Skeletal muscle cell (primary cell): Measurements from ENCODE around the gene NKX6-2.
"Not testable (repeated sequence)": the region's sequence is repeated elsewhere in the genome, so short reads cannot be mapped to it uniquely, and the experiment has no call there.

Source experiments
- DNase-seq: peaks from one replicate; pipeline ENCODE4 v3.0.0-alpha.2; 2010; ENCODE audit warnings: low read depth
- H3K4me3 ChIP-seq: 2 replicates; pipeline ENCODE4 v1.5.1; 2011; ENCODE audit warnings: low read depth, mild to moderate bottlenecking, control low read depth, low read length, moderate library complexity

Gene NKX6-2

DNA sequence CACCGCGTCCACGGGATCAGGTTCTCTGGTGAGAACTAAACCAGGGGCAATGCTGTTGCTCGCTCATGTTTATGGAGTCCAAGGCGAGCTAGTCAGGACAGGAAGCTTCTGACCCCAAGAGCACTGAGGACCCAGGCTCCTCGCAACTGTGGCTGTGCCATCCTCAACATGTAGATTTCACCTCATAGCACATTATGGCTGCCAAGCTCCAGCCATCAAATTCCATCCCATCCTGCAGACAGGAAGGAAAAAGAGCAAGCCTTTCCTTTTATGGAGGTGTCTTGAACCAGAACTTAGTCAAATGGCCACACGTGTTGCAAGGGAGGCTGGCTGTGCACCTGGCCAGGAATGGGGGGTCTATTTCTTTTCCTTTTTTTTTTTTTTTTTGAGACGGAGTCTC, 16.1 kb upstream of the NKX6-2 start:
- H3K4me3 ChIP-seq, result no peak overlapping the region
- DNase-seq, result no peak

- no peak for DNase-seq
- no peak overlapping the region for H3K4me3 ChIP-seq
These were observed 13.9 kb upstream of the NKX6-2 start for GRCh38 chr10:132799865-132800264.

- no peak overlapping the region for H3K4me3 ChIP-seq
- no peak for DNase-seq
These were observed 12.9 kb upstream of the NKX6-2 start for GRCh38 chr10:132798876-132799275.

DNA sequence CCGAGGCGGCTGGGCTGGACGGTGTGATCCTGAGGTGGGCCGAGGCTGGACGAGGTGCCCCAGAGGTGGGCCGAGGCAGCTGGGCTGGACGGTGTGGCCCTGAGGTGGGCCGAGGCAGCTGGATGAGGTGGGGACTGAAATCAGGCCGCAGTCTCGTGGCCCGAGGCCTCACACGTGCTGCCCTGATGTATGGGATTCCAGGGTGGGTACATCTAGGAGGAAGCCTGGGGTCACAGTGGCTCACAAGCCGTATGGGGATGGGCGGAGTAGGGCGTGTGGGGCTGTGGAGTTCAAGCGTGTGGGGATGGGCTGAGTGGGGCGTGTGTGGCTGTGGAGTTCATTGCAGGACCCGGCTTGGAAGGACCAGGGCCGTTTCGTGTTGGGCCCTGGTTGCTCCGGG, 12.5 kb upstream of the NKX6-2 start:
- no peak overlapping the region for H3K4me3 ChIP-seq
- DNase-seq, result no peak

DNA sequence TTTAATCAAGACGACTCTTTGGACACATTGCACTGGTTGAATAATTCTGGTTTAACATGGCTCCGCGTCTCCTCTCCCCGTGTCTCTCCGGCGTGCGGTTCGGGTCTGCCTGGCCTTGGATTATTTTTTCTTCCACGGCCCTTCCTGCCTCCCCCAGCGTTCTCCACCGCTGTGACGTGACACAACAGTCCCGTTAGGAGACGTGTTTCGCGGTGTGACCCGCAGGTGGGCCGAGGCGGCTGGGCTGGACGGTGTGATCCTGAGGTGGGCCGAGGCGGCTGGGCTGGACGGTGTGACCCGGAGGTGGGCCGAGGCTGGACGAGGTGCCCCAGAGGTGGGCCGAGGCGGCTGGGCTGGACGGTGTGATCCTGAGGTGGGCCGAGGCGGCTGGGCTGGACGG, 12.0 kb upstream of the NKX6-2 start:
- not testable (repeated sequence) for H3K4me3 ChIP-seq, DNase-seq

- H3K4me3 ChIP-seq, result no peak overlapping the region
- no peak for DNase-seq
These were observed 10.9 kb upstream of the NKX6-2 start for GRCh38 chr10:132796846-132797245.

- DNase-seq, result no peak
These were observed 8.2 kb upstream of the NKX6-2 start for GRCh38 chr10:132793871-132794849.

GRCh38 chr10:132793213-132793612, 7.3 kb upstream of the NKX6-2 start:
- no peak for DNase-seq
- no peak overlapping the region for H3K4me3 ChIP-seq

More at GRCh38 chr10:132793871-132794849, 8.2 kb upstream of the NKX6-2 start:
- H3K4me3 ChIP-seq, result no peak overlapping the region

- no peak overlapping the region for H3K4me3 ChIP-seq
- no peak for DNase-seq
These were observed 6.8 kb upstream of the NKX6-2 start for GRCh38 chr10:132792796-132793195.

GRCh38 chr10:132792099-132792498, 6.2 kb upstream of the NKX6-2 start:
- not testable (repeated sequence) for DNase-seq, H3K4me3 ChIP-seq

- no peak for DNase-seq
- no peak overlapping the region for H3K4me3 ChIP-seq
These were observed 5.2 kb upstream of the NKX6-2 start for GRCh38 chr10:132790934-132791829.

- DNase-seq, result no peak
- H3K4me3 ChIP-seq, result no peak overlapping the region
These were observed 4.5 kb upstream of the NKX6-2 start for GRCh38 chr10:132790470-132790869.

GRCh38 chr10:132789659-132790148, 3.8 kb upstream of the NKX6-2 start:
- no peak for DNase-seq
- no peak overlapping the region for H3K4me3 ChIP-seq

DNA sequence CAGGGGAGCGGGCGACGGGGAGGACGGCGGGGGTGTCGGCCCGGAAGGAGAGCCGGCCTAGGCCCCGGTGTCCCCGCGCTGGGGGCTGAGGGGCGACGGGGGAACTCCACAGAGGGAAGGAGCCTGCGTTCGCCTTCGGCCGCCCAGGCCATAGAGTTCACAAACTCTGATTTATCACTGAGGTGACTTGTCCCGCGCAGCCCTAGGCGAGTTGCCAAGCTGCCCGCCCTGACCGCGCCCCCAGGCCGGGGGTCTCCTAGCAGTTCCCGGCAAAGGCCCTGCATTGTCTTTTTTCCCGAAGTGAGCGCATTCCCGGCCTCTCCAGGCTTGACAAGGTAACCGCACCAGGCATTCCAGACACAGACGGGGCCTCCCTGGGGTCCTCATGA, 2.9 kb upstream of the NKX6-2 start:
- no peak overlapping the region for H3K4me3 ChIP-seq
- no peak for DNase-seq

DNA sequence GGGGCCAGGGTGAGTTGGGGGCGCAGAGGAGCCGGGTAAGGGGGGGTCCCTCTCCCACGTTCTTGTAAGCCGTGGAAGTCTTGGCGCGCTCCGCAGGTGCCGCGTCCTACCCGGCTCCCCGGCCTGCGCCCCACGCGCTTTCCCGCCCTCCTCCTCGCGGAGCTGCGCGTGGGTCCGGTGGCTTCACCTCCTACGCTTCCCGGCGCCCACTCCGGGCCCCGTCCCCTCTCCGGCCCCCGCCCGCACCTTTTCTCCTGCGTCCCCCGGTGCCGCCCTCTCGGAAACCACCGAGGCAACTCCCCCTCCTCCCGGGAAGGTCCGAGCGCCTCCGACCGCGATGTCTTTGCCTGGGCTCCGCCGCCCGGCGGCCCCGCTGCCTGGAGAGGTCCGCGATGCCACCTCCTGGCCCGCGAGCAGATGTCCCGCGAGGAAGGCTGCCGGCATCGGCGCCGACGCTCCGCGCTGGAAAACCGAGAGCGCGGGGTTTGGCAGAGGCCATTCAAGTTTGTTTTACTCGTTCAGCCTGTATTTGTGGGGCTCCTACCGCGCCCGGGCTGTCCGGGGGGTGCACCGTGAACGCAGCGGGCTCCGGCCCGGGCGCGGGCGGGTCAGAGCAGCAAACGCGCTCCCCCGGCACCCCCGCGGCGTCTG, 2.4 kb upstream of the NKX6-2 start:
- DNase-seq, result no peak
- no peak overlapping the region for H3K4me3 ChIP-seq

GRCh38 chr10:132787495-132788179, 1.7 kb upstream of the NKX6-2 start:
- no peak for DNase-seq
- no peak overlapping the region for H3K4me3 ChIP-seq

DNA sequence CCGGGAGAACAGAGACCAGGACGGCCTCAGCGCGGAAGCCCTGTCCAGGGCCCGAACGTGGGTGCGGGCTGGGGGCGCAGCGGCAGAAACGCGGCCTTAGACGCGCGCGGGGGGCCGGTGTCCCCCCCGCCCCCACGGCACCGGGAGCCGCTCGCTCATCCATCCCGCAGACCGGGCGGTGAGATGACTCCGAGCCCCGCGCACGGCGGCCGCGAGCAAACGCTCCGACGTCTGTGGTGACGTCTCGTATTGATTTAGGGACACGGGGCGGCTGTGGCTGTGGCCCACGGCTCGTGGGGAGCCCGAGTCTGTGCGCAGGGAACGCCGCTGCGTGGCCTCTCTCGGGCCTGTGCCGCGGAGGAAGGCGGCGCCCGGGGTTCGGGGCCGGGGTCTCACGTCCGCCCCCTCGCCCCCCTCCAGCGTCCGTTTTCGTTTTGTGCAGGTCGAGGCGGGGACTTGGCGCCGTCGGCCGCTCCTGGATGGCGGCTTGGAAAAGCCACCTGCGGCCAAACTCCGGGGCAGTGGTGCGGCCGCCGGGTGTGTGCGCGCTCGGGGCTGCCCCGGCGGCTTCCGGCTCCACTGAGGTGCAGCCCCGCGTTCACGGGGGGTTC, 1.0 kb upstream of the NKX6-2 start:
- DNase-seq, result no peak
- H3K4me3 ChIP-seq, result no peak overlapping the region

- no peak overlapping the region for H3K4me3 ChIP-seq
- DNase-seq, result no peak
These were observed 533 bp upstream of the NKX6-2 start for GRCh38 chr10:132786476-132786883.
